Fibroblast of skin of left quadriceps (primary cell): ENCODE results near the gene MYO15A.

Source experiments
- DNase-seq, 2 experiments: peaks; one replicate each; pipeline ENCODE4 v3.0.0-alpha.2; 2013; ENCODE audit warnings: low read depth in 2 of 2

The MYO15A gene

DNA sequence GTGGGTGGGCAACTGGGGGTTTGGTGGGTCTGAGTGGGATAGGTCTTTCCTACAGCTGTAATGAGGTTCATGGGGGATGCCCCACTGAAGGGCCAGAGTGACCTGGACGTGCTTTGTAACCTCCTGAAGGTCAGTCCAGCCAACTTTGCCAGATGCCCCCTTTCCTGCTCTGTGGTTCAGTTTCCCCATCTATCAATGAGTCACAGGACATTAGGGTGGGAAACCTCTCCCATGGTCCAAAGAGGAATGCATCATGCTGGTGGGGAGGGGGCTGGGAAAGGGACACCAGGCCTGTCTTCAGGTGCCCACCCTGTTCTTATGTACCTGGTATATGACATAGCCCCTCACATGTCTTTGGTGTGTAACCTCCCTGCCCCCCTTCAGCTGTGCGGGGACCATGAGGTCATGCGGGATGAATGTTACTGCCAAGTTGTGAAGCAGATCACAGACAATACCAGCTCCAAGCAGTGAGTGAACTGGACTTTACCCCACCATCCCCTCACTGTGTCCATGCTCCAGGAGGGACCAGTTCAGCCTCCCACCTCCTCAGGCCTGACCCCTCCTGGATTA, 51.1 kb downstream of the MYO15A start:
- no peak for DNase-seq

DNA sequence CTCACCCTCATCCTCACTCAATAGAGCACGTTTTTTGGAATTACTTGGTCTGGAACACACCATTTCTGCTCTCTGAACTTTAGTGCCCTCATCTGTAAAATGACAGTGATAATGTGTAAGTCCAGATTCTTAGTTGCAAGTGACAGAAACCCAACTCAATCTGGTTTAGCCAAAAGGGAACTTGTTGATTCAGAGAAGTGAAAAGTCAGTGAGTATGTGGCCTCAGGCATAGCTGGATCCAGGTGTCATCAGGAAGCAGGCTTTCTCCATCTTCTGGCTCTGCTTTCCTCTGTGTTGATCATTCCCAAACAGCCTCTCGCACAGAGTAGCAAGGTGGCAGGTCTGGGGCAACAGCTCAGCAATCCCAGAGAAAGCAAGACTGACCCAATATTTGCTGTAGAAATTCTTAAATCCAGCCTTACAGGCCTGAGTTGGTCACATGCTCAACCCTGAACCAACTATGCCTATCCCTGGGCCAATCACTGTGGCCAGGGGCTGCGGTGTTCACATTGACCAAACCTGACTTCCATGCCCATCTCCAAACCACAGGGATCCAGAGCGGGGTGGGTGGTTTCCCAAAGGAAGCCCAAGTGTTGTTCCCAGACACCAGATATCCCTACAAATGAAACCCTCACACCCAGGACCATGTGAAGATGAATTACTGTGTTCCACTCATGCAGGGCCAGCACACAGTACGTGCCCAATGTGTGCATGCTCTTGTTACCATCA, 51.7 kb downstream of the MYO15A start:
- no peak for DNase-seq

DNA sequence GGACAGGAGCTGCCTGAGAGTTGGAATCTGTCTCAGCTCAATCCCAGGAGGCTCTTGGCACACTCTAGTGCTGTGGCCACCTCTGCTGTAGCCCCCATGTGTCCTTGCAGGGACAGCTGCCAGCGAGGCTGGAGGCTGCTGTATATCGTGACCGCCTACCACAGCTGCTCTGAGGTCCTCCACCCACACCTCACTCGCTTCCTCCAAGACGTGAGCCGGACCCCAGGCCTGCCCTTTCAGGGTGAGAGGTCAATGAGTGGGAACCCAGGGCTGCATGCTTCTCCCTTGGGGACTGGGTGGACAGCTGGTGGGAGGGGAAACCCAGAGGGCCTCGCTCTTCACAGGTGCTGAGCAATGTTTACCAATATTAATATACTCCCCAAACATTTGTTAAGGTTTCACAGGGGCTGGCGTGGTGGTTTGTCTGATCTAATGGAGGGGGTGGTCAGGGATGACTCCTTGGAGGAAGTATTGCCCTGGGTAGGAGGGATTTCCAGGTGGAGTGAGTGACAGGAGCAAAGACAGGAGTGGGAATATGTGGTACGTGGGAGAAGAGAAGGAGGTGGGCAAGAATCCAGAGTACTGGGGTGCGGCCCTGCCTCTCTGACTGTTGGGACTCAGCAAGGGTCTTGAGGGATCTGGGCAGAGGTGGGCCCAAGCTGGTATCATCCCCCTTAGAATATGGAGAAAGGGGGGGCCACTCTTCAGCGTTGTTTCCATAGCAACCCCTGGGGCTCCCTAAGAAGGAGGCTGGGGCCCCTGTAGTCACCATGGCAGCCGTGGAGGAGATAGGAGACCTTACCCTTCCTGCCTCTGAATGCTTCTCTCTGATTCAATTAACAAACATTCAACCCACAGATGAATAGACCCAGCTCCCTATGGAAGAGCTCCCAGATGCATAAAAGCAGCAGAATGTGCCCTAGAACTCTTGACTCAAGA, 52.9 kb downstream of the MYO15A start:
- no peak for DNase-seq

DNA sequence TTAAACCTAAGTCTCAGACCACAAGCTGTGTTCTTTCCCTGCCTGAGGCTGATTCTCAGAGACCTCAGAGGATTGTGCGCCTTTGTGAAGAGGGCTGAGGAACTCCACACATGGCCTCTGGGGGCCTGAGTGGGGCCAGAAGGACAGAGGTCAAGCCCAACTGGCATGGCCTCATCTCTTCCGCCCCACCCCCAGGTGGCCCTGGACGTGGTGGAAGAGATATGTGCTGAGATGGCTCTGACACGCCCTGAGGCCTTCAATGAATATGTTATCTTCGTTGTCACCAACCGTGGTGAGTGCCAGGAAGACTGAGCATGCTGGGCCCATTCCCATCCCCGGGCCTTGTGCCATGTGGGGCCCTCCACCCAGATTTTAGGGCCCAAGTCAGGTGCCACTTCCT, 55.0 kb downstream of the MYO15A start:
- DNase-seq = no peak

DNA sequence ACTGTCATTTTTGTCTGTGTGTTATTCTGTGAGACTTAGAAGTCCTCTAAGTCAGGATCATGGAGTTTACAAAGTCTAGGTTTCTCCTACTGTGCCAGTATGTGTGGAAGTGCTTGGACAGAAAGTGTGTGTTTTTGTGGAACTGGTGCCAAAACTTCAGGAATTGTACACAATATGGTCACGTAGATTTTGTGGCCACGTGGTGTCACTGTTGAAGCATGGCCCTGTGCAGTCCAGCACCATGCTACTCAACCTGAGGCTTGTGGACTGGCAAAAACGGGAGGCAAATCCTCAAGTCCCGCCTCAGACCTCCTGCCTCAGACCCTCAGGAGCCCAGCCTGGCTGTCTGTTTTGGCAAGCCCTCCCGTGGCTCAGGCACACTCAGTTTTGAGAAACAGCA, 58.3 kb downstream of the MYO15A start:
- DNase-seq = no peak

DNA sequence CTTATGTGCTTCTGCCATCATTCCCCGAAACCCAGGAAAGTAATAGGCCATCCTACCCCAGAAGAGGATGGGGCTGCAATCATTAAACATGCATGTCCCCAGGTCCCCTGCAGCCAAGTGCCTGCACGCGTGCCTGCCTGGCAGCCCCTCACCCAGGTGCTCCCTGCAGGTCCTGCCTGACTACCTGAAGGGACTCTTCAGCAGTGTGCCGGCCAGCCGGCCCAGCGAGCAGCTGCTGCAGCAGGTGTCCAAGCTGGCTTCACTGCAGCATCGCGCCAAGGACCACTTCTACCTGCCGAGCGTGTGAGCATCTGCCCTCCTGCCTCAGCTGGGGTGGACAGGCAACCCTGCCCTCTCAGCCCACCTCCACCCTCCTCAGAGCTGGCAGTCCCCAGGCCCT, 58.9 kb downstream of the MYO15A start:
- DNase-seq = no peak

DNA sequence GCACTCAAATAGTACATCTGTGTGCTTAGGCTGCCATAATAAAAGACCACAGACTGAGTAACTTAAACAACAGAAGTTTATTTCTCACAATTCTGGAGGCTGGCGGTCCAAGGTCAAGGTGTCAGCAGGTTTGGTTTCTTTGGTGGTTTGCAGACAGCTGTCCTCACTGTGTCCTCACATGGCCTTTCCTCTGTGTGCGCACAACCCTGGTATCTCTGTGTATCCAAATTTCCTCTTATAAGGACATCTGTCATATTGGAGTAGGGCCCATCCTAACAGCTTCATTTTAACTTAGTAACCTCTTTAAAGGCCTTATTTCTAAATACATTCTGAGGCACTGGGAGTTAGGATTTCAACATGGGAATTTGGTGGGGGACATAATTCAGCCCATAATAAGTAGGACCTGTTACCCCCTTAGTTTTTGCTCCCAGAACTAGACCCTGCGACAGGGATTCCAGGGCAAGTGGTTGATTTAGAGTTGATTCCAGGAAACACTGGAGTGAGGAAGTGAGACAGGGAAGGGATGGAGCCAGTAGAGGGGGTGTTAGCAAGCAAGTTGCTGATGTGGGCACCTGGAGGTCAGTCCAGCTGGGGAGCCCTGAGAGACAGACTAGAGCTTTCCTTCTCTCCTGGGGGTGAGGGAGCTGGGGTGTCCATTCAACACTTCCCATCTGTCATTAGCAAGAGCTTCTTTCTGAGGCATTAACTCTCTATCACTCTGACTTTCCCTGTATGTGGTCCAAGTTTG, 64.1 kb downstream of the MYO15A start:
- DNase-seq = no peak

DNA sequence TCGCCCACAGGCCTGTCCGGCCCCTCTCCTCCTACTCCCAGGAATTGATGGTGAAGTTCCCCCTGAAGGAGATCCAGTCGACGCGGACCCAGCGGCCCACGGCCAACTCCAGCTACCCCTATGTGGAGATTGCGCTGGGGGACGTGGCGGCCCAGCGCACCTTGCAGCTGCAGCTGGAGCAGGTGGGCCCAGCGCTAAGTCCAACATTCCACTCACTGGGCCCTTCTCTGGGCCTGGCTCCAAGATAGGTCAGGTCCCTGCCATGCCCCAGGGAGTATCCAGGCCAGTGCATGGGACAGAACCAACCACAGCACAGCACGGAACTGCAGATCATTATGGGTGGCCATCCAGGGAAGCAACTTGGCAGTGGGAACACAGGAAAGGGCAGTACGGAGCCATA, 65.2 kb downstream of the MYO15A start:
- no peak for DNase-seq

DNA sequence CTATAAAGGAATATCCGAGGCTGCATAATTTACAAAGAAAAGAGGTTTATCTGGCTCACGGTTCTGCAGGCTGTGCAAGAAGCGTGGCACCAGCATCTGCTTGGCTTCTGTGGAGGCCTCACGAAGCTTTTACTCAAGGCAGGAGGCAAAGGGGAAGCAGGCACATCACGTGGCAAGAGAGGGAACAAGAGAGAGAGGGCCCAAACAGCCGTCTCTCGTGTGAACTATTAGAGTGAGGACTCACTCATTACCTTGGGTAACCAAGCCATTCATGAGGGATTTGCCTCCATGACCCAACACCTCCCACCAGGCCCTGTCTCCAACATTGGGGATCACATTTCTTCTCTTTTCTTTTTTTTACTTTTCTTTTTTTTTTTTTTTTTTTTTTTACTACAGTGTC, 67.6 kb downstream of the MYO15A start:
- DNase-seq = no peak

DNA sequence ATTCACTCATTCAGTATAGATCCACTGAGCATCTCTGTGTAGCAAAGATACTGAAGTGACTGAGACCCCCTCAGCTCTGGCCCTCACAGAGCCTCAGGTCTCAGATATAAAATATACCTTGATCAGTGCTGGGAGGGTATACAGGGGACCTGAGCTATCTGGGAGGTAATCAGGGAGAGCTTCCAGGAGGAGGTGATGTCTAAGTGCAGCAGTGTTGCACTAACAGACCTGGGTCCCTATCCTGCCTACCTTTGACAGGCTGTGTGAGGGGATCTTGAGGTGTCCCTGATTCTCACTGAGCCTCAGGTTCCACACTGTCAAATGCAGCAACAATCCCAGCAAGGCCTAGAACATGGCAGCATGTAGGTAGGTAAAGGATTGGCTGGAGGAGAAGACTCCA, 68.6 kb downstream of the MYO15A start:
- no peak for DNase-seq

DNA sequence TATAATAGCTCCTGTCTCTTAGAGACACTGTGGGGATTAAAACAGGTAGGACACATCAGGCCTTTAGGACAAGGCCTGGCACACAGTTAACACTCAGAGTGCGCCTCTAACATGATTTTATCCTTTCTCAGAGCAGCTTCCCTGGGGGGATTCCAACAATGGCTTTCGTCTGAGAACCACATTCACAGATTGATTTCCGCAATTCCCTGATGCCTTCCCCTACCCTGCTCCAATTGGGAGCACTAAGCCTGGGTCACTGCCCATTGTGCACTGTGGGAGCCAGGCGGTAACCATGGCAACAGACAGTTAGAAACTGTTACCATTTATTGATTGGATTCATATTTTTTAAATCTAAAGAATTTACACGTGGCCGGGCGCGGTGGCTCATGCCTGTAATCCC, 69.2 kb downstream of the MYO15A start:
- DNase-seq = no peak

DNA sequence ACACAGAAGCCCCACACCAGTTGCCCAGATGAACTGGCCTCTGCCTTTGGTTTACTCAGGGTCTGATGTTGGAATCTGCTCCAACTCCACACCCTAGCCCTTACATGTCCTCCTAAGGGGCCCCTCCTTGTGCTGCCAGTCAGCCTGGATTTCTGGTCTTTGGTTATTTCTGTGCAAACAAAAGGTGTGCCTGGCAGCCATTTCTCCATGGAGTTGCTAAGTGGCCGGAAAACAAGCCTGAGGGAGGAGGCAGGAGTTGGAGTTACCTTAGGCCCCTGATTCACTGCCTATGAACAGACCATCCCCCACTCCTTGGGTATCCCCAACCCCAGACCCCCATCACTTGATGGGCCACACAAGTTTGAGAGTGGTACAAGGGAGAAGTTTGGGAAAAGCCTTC, 70.6 kb downstream of the MYO15A start:
- DNase-seq = no peak

DNA sequence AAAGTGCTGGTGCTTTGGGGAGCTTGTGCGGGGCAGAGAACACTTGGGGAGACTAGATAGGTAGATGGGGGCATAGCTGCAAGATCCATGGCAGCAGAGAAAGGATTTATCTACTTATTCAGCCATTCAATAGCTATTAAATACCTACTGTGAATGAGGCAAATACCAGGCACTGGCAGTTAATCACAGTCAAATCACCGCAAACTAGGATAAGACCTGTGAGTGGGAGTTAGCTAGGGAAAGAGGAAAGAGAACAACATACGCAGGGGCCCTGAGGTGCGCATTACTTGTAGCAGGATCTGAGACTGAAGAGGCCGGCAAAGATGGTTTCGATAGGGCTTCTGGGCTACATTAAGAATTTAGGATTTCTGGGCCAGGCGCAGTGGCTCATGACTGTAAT, 71.2 kb downstream of the MYO15A start:
- no peak for DNase-seq

DNA sequence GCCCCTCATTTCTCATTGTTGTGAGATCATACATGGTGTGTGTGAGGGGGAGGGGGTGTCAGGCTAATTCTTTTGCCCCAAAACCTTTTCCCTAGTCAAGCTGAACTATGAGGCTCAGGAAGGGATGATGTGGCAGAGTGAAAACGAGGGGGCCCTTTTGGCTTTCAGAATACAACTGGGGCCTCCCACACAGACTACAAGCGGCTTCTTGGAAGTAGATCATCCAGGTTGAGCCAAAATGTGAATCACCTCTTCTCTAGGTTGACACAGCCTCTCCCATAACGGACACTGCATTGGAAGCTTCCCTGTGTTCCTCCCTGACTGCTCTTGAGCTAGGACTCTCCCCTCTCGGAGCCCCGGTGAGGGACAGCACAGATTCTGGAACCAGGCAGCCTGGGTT, 72.8 kb downstream of the MYO15A start:
- DNase-seq = no peak

DNA sequence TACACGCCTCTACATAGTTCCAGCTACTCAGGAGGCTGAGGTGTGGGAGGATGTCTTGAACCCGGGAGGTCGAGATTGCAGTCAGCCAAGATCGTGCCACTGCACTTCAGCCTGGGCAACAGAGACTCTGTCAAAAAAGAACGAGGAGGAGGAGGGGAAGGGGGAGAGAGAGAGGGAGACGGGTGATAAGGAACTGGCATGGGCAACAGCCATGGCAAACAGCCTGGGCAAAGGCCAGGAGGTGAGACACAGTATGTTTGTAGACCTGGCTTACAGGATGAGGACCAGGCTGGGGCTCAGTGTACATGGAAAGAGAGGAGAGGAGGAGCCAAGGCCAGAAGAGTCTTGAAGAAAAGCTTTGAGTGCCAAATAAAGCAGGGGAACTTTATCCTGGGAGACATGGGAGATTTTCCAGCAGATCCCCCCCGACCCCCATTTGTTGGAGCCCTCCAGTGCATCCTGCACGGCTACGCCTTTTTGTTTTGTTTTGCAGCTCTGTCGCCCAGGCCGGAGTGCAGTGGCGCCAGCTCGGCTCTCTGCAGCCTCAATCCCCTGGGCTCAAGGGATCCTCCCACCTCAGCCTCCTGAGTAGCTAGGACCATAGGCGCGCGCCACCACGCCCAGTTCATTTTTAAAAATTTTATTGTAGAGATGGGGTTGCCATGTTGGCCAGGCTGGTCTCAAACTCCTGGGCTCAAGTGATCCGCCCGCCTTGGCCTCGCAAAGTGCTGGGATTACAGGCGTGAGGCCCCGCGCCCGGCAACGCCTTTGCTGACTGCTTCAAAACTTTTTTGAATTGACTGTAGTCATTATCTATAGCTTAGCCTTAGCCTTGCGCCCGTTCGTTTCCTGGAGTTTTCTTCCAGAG, 73.8 kb downstream of the MYO15A start:
- DNase-seq = no peak

DNA sequence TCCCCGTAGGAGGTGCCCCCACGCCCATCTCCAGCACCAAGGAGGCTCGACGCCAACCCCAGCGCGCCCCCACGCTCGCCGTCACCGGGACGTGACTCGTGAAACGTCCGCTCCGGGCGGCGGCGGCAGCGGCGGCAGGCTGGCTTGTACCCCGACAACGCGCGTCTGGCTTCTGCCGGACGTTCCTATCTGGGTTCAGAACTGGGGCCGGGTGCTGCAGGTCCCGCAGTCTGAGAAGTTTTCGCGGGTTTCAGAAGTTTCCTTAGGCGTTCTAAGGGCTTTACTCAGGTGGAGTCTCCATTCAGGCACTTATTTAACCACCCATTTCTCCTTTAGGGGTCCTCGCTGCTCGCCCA, 74.4 kb downstream of the MYO15A start:
- DNase-seq = peak; percentile 74 to 78

DNA sequence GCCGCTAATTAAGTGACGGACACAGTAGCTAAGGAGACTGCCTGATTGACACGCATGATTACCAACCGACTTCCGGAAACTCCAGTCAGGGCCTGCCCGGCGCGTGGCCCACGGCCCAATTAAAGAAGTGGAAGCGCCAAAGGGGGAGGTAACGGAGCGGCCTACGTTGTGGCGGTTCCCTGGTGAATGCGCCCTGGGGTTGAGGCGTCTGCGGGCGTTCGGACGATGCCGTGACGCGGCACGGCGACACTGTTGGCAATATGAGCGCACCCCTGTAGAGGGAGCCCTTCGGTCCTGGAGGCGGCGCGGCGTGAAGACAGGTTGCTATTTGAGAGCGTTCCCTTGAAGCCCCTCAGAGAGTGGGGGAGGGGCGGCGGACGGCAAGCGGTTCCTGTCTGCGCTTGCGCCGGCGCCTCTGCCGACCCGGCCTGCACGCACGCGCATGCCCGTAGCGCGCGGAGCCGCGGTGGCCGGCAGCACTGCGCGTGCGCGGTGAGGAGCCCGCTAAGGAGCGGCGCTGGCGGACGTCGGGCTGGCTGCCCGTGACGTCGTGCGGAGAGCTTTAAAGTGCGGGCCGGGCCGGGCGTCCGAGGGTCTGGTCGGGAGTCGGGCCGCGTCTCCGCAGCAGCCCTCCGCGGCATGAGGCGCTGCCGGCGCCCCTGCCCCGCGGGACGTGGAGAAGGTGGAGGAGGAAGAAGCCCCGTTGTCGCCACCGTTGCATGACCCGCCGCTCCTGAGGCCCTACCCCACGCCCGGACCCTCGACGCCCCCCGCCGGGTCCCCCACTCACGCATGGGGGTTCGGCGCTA, 75.0 kb downstream of the MYO15A start, which contains the start of gene ALKBH5:
Gene ALKBH5, plus strand, starts transcription at position 495 of the 809 bp plus-strand sequence. CDS start 416 bp downstream, outside the sequence.
- DNase-seq = peak; percentile 99 to 100

DNA sequence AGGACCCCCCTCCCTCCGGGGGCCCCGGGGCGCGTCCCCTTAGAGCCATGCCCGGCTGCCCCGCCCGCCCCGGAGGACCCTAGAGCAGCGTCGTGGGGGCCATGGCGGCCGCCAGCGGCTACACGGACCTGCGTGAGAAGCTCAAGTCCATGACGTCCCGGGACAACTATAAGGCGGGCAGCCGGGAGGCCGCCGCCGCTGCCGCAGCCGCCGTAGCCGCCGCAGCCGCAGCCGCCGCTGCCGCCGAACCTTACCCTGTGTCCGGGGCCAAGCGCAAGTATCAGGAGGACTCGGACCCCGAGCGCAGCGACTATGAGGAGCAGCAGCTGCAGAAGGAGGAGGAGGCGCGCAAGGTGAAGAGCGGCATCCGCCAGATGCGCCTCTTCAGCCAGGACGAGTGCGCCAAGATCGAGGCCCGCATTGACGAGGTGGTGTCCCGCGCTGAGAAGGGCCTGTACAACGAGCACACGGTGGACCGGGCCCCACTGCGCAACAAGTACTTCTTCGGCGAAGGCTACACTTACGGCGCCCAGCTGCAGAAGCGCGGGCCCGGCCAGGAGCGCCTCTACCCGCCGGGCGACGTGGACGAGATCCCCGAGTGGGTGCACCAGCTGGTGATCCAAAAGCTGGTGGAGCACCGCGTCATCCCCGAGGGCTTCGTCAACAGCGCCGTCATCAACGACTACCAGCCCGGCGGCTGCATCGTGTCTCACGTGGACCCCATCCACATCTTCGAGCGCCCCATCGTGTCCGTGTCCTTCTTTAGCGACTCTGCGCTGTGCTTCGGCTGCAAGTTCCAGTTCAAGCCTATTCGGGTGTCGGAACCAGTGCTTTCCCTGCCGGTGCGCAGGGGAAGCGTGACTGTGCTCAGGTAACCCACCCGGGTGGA, 75.8 kb downstream of the MYO15A start:
- no peak for DNase-seq

DNA sequence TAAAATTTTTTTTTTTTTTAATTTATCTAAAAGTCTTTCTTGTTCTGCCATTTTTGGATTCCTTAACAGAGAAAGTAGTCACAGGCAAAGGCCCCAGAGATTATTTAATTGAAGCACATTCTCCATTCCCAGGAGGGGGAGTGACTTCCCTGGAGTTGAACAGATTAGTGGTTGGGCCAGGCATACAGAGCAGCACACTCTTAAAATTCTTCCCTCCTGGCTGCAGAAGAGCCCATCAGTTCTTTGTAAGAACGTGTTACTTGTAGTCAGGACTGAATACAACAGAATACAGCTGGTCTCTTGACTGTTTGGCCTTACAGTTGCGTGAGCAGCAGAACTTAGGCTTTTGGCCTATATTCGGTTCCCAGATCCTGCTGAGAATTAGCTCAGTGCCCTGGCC, 76.8 kb downstream of the MYO15A start:
- no peak for DNase-seq
